ENCODE results near the gene APIP. TPM values are rescaled to one million over a fixed set of nuclear protein-coding genes. Genes with fewer than 3 reads are reported as not detected.

Gene APIP
- total and polyA plus RNA-seq, 7 experiments from 2014 or later: 8.2 to 23.6 (median 17.7) TPM

- intact Hi-C loops (cut with micrococcal nuclease): no loop called here
Measured at GRCh38 chr11:34860034-34860433, 56.1 kb downstream of the APIP start.

DNA sequence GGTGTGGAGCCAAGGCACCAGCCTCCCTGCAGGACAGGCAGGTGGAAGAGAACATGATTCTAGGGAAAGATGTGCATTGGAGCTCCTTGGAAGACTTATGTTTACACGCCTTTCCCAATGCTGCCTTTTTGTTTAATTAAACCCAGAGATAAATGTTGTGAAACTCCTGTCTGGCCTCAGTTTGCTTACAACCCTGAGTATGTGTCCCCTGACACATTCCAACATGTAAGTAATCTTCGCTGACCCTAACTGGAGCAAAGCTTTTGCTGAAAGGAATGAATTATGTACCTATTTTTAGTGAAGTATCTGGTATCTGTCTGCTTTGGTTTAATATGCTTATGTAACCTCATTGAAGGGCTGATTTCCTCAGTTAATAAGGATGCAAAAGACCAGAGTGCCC, 56.7 kb downstream of the APIP start:
- Mint-ChIP-seq H3K27ac (no peak overlapping the region), H3K9me3 (peaks cover 0 to under 1% (median 0%) of the 10 kb centered on the region in 11 donors), H3K27me3 (peaks cover 0 to 5% (median 0%) of the 10 kb centered on the region in 5 donors), H3K36me3 (peaks cover 0 to 13% (median 0%) of the 10 kb centered on the region in 5 donors), H3K4me1 (no peaks in the 10 kb centered on the region), H3K4me3 (no peak overlapping the region)
- POLR2A ChIA-PET: no interaction called here
- Histone ChIP-seq H3K4me3 (ENCODE audit: low read length) (no peak overlapping the region), H3K27ac (ENCODE audit: low read depth, low read length) (no peak overlapping the region), H3K9me3 (ENCODE audit: control insufficient read depth in 2 of 3, low read length in 3 of 3) (no peaks in the 10 kb centered on the region), H3K27me3 (ENCODE audit: control insufficient read depth in 2 of 2, insufficient read depth in 2 of 2, low read length in 2 of 2) (no peaks in the 10 kb centered on the region), H3K36me3 (ENCODE audit: control insufficient read depth in 2 of 3, insufficient read depth in 3 of 3, low read length in 3 of 3) (no peaks in the 10 kb centered on the region), H3K4me1 (ENCODE audit: control insufficient read depth in 2 of 2, insufficient read depth in 2 of 2, low read length in 2 of 2) (no peaks in the 10 kb centered on the region)
- ATAC-seq (no peak), DNase-seq (no peak)
- intact Hi-C loops (cut with micrococcal nuclease): no loop called here
- CTCF ChIA-PET: no interaction called here

More at GRCh38 chr11:34860034-34860433, 56.1 kb downstream of the APIP start:
- peaks cover 0 to 7% (median 0%) of the 10 kb centered on the region in 5 donors for H3K27me3 Mint-ChIP-seq
- peaks cover 0 to 12% (median 0%) of the 10 kb centered on the region in 5 donors for H3K36me3 Mint-ChIP-seq
- H3K27ac ChIP-seq (ENCODE audit: low read depth, low read length): no peak overlapping the region
- H3K4me3 Mint-ChIP-seq: no peak overlapping the region
- H3K4me1 Mint-ChIP-seq: no peaks in the 10 kb centered on the region
- H3K4me1 ChIP-seq (ENCODE audit: control insufficient read depth in 2 of 2, insufficient read depth in 2 of 2, low read length in 2 of 2): no peaks in the 10 kb centered on the region
- ChIA-PET POLR2A (no interaction called here), CTCF (no interaction called here)
- ATAC-seq: no peak
- no peak overlapping the region for H3K27ac Mint-ChIP-seq
- DNase-seq: no peak
- H3K27me3 ChIP-seq (ENCODE audit: control insufficient read depth in 2 of 2, insufficient read depth in 2 of 2, low read length in 2 of 2): no peaks in the 10 kb centered on the region
- no peak overlapping the region for H3K4me3 ChIP-seq (ENCODE audit: low read length)
- H3K36me3 ChIP-seq (ENCODE audit: control insufficient read depth in 2 of 3, insufficient read depth in 3 of 3, low read length in 3 of 3): no peaks in the 10 kb centered on the region
- no peaks in the 10 kb centered on the region for H3K9me3 ChIP-seq (ENCODE audit: control insufficient read depth in 2 of 3, low read length in 3 of 3)
- H3K9me3 Mint-ChIP-seq: peaks cover 0 to 2% (median 0%) of the 10 kb centered on the region in 11 donors

DNA sequence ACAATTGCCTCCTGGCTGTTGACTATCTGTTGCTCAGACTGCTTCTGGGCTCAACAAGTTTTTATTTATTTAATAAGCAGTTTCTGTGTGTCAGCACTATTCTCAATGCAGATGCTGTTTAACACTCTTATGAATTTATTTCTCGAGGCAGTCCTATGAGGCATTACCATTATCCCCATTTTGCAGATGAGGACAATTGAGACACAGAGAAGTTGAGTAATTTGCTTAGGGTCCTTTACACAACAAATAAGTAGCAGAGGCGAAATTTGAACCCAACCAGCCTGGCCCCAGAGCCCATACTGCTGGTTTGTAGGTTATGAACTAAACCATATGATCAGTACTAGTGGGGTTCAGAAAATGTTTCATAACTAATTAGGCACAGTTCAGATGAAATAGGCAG, 58.7 kb downstream of the APIP start:
- H3K4me3 ChIP-seq (ENCODE audit: low read length): no peak overlapping the region
- ChIA-PET CTCF (no interaction called here), POLR2A (no interaction called here)
- DNase-seq: no peak
- intact Hi-C loops (cut with micrococcal nuclease): no loop called here
- Mint-ChIP-seq H3K36me3 (peaks cover 0 to 12% (median 0%) of the 10 kb centered on the region in 5 donors), H3K27ac (no peak overlapping the region), H3K9me3 (no peaks in the 10 kb centered on the region), H3K27me3 (peaks cover 0 to 7% (median 0%) of the 10 kb centered on the region in 5 donors), H3K4me3 (no peak overlapping the region), H3K4me1 (no peaks in the 10 kb centered on the region)
- H3K4me1 ChIP-seq (ENCODE audit: control insufficient read depth in 2 of 2, insufficient read depth in 2 of 2, low read length in 2 of 2): no peaks in the 10 kb centered on the region
- H3K36me3 ChIP-seq (ENCODE audit: control insufficient read depth in 2 of 3, insufficient read depth in 3 of 3, low read length in 3 of 3): no peaks in the 10 kb centered on the region
- H3K27me3 ChIP-seq (ENCODE audit: control insufficient read depth in 2 of 2, insufficient read depth in 2 of 2, low read length in 2 of 2): no peaks in the 10 kb centered on the region
- no peaks in the 10 kb centered on the region for H3K9me3 ChIP-seq (ENCODE audit: control insufficient read depth in 2 of 3, low read length in 3 of 3)
- no peak overlapping the region for H3K27ac ChIP-seq (ENCODE audit: low read depth, low read length)
- no peak for ATAC-seq

DNA sequence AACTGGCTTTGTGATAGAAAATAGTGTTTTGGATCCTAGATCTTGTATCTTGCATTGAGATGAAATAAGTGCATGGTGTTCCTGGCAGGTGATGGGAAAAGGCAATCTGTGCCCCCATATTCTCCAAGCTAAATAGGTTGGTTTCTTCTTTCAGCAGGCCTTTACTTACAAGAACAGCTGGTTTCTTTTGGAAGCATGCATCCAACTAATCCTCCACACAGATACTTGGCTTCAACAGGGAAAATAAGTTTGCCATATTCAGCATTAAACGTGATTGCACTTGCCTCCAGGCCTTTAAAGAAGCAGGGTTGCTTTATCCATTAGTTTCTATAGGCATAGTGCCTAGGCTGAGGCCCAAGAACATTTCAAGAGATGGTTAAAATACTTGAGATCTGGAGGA, 59.9 kb downstream of the APIP start:
- ATAC-seq: no peak
- Histone ChIP-seq H3K4me1 (ENCODE audit: control insufficient read depth in 2 of 2, insufficient read depth in 2 of 2, low read length in 2 of 2) (no peaks in the 10 kb centered on the region), H3K27ac (ENCODE audit: low read depth, low read length) (no peak overlapping the region), H3K4me3 (ENCODE audit: low read length) (no peak overlapping the region), H3K9me3 (ENCODE audit: control insufficient read depth in 2 of 3, low read length in 3 of 3) (no peaks in the 10 kb centered on the region), H3K36me3 (ENCODE audit: control insufficient read depth in 2 of 3, insufficient read depth in 3 of 3, low read length in 3 of 3) (no peaks in the 10 kb centered on the region), H3K27me3 (ENCODE audit: control insufficient read depth in 2 of 2, insufficient read depth in 2 of 2, low read length in 2 of 2) (no peaks in the 10 kb centered on the region)
- H3K4me3 Mint-ChIP-seq: no peak overlapping the region
- CTCF ChIA-PET: no interaction called here
- peaks cover 0 to 15% (median 0%) of the 10 kb centered on the region in 5 donors for H3K27me3 Mint-ChIP-seq
- no peak overlapping the region for H3K27ac Mint-ChIP-seq
- no peak for DNase-seq
- H3K4me1 Mint-ChIP-seq: no peaks in the 10 kb centered on the region
- peaks cover 0 to 4% (median 0%) of the 10 kb centered on the region in 11 donors for H3K9me3 Mint-ChIP-seq
- POLR2A ChIA-PET: no interaction called here
- intact Hi-C loops (cut with micrococcal nuclease): no loop called here
- peaks cover 0 to 12% (median 0%) of the 10 kb centered on the region in 5 donors for H3K36me3 Mint-ChIP-seq

DNA sequence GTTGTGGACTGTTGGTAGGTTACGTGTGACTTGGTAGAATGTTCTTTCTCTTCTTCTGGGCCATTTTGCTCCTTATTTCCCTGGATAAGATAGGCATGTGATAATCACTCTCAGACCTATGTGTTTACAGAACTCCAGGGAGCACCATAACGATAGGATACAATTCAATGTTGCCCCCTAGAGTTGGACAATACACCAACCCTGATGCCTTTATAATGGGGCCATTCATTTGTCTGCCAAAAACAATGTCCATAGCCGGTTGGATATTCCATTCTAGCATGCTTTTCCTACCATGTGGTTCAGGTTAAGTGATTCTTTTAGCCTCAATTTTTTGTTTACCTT, 60.5 kb downstream of the APIP start:
- H3K36me3 Mint-ChIP-seq: peaks cover 0 to 12% (median 0%) of the 10 kb centered on the region in 5 donors
- H3K27me3 Mint-ChIP-seq: peaks cover 0 to 16% (median 0%) of the 10 kb centered on the region in 5 donors
- H3K4me3 Mint-ChIP-seq: no peak overlapping the region
- ATAC-seq (no peak), DNase-seq (no peak)
- ChIA-PET CTCF (no interaction called here), POLR2A (no interaction called here)
- Histone ChIP-seq H3K4me1 (ENCODE audit: control insufficient read depth in 2 of 2, insufficient read depth in 2 of 2, low read length in 2 of 2) (no peaks in the 10 kb centered on the region), H3K36me3 (ENCODE audit: control insufficient read depth in 2 of 3, insufficient read depth in 3 of 3, low read length in 3 of 3) (no peaks in the 10 kb centered on the region), H3K4me3 (ENCODE audit: low read length) (no peak overlapping the region), H3K27me3 (ENCODE audit: control insufficient read depth in 2 of 2, insufficient read depth in 2 of 2, low read length in 2 of 2) (no peaks in the 10 kb centered on the region), H3K9me3 (ENCODE audit: control insufficient read depth in 2 of 3, low read length in 3 of 3) (no peaks in the 10 kb centered on the region), H3K27ac (ENCODE audit: low read depth, low read length) (no peak overlapping the region)
- peaks cover 0 to 4% (median 0%) of the 10 kb centered on the region in 11 donors for H3K9me3 Mint-ChIP-seq
- H3K27ac Mint-ChIP-seq: no peak overlapping the region
- H3K4me1 Mint-ChIP-seq: no peaks in the 10 kb centered on the region
- intact Hi-C loops (cut with micrococcal nuclease): no loop called here

DNA sequence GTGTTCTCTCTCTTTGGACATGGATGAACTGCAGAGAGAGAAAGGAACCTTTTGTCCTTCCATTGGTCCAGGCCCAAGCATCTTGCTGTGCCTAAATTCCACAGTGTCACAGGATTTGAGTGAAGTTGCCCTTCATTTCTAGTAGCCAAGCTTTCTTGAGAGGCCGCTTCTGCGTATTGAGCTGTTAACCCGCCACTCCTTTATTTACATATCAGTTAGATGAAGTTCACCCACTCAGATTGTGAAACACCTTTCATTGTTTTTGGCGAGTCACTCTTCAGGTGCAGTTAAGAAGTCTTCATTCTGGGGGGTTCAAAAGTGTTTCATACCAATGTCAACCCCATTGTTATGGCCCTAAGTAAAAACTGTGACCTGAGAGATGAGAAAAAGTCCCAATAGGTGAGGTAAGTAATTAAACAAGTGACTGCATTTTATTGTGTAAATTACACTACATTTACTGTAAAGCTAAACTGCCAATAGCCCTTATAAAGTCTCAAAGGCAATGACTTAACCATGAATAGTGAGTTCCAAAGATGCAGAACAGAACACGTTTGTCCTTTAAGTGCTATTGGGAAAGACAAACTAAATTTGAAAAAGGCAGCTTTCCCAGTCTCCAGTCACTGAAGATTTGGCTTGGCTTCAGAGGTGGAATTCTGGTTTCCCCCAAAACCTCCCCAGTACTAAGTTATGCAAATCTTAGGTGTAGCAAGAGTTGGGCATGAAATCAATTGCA, 61.0 kb downstream of the APIP start:
- Mint-ChIP-seq H3K4me3 (no peak overlapping the region), H3K27me3 (peaks cover 0 to 19% (median 0%) of the 10 kb centered on the region in 5 donors), H3K4me1 (no peaks in the 10 kb centered on the region), H3K27ac (no peak overlapping the region), H3K9me3 (peaks cover 0 to 4% (median 0%) of the 10 kb centered on the region in 11 donors), H3K36me3 (peaks cover 0 to 12% (median 0%) of the 10 kb centered on the region in 5 donors)
- Histone ChIP-seq H3K4me1 (ENCODE audit: control insufficient read depth in 2 of 2, insufficient read depth in 2 of 2, low read length in 2 of 2) (no peaks in the 10 kb centered on the region), H3K36me3 (ENCODE audit: control insufficient read depth in 2 of 3, insufficient read depth in 3 of 3, low read length in 3 of 3) (no peaks in the 10 kb centered on the region), H3K9me3 (ENCODE audit: control insufficient read depth in 2 of 3, low read length in 3 of 3) (no peaks in the 10 kb centered on the region), H3K4me3 (ENCODE audit: low read length) (no peak overlapping the region), H3K27ac (ENCODE audit: low read depth, low read length) (no peak overlapping the region), H3K27me3 (ENCODE audit: control insufficient read depth in 2 of 2, insufficient read depth in 2 of 2, low read length in 2 of 2) (no peaks in the 10 kb centered on the region)
- ATAC-seq (no peak), DNase-seq (no peak)
- POLR2A ChIA-PET: no interaction called here
- CTCF ChIA-PET: interaction anchor here (1.1 kb wide), 1 partner anchor 14 kb away, joined by 3 read pairs; no protein-coding TSS in a partner anchor
- intact Hi-C loops (cut with micrococcal nuclease): no loop called here

- H3K36me3 Mint-ChIP-seq: peaks cover 0 to 12% (median 0%) of the 10 kb centered on the region in 5 donors
- CTCF ChIA-PET: no interaction called here
- Histone ChIP-seq H3K9me3 (ENCODE audit: control insufficient read depth in 2 of 3, low read length in 3 of 3) (no peaks in the 10 kb centered on the region), H3K4me1 (ENCODE audit: control insufficient read depth in 2 of 2, insufficient read depth in 2 of 2, low read length in 2 of 2) (no peaks in the 10 kb centered on the region), H3K27ac (ENCODE audit: low read depth, low read length) (no peak overlapping the region), H3K4me3 (ENCODE audit: low read length) (no peak overlapping the region), H3K36me3 (ENCODE audit: control insufficient read depth in 2 of 3, insufficient read depth in 3 of 3, low read length in 3 of 3) (no peaks in the 10 kb centered on the region), H3K27me3 (ENCODE audit: control insufficient read depth in 2 of 2, insufficient read depth in 2 of 2, low read length in 2 of 2) (no peaks in the 10 kb centered on the region)
- intact Hi-C loops (cut with micrococcal nuclease): no loop called here
- no peak overlapping the region for H3K4me3 Mint-ChIP-seq
- peaks cover 0 to 26% (median 7%) of the 10 kb centered on the region in 5 donors for H3K27me3 Mint-ChIP-seq
- peaks cover 0 to 4% (median 0%) of the 10 kb centered on the region in 11 donors for H3K9me3 Mint-ChIP-seq
- POLR2A ChIA-PET: no interaction called here
- no peaks in the 10 kb centered on the region for H3K4me1 Mint-ChIP-seq
- ATAC-seq (no peak), DNase-seq (no peak)
- H3K27ac Mint-ChIP-seq: no peak overlapping the region
Measured at GRCh38 chr11:34851916-34852315, 64.3 kb downstream of the APIP start.

Data from naive thymus-derived CD4-positive, alpha-beta T cell (primary cell).